Omental fat pad (tissue), 4 donors: Measurements from ENCODE around the gene BMP8A. TPM values are rescaled to one million over a fixed set of nuclear protein-coding genes. Genes with fewer than 3 reads are reported as not detected.
"Not testable (repeated sequence)": the region's sequence is repeated elsewhere in the genome, so short reads cannot be mapped to it uniquely, and the experiment has no call there.

Source experiments
- ATAC-seq: fragments of 150-250 bp; one replicate; pipeline ENCODE4 v1.9.1; 2016; ENCODE audit warnings: mild to moderate bottlenecking, moderate library complexity; ENCODE audit not compliant: low FRiP score
- DNase-seq: peaks from one replicate; pipeline ENCODE4 v3.0.0-alpha.2; 2019; ENCODE audit warnings: low spot score
- total RNA-seq, 4 donors: library from RNA; depleted of rRNA; stranded (reverse); fragments of >200 nt; gene quantifications; one replicate each; pipeline ENCODE4 v1.1.0, GENCODE V29; 2016
- TF ChIP-seq, protein P1 (sequence below), 3 donors: fragments of 450-650 bp; IDR thresholded peaks; one replicate each; pipeline ENCODE4 v1.5.1; 2016 to 2017; ENCODE audit warnings: antibody characterized with exemption in 3 of 3, mild to moderate bottlenecking in 3 of 3, moderate library complexity in 2 of 3

BMP8A gene
- total RNA-seq, 4 donors from 2014 or later = 2.0 TPM; not detected in 3

DNA sequence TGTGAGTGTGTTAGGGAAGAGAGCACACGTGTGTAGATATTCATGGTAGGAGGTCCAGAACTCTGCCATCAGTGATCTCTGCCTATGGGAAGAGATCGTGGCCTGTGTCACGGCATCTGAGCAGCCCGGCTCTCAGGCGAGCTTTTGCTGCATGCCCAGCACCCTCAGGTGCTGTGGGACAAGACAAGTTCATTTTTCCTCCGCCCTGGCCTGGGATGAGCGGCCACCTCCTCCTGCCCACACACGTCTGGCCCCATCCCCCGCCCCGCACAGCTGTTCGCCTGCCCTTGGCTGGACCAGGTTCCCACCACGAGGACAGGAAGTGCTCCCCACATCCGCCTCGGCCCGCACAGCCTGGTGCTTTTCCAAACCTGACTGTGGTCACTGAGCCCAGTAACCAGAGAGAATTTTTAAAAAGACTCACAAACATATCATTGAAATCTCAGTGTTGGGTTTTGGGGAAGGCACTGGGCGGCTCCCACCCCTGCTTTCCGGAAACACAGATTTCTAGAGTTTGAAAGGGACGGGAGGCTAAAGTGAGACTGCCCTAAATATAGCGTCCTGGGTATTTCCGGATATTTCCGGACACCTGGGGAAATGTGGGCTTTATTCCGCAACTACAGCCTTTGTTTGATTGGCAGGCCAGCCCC lies 18.0 kb downstream of the BMP8A start:
- TF ChIP-seq, protein P1, sequence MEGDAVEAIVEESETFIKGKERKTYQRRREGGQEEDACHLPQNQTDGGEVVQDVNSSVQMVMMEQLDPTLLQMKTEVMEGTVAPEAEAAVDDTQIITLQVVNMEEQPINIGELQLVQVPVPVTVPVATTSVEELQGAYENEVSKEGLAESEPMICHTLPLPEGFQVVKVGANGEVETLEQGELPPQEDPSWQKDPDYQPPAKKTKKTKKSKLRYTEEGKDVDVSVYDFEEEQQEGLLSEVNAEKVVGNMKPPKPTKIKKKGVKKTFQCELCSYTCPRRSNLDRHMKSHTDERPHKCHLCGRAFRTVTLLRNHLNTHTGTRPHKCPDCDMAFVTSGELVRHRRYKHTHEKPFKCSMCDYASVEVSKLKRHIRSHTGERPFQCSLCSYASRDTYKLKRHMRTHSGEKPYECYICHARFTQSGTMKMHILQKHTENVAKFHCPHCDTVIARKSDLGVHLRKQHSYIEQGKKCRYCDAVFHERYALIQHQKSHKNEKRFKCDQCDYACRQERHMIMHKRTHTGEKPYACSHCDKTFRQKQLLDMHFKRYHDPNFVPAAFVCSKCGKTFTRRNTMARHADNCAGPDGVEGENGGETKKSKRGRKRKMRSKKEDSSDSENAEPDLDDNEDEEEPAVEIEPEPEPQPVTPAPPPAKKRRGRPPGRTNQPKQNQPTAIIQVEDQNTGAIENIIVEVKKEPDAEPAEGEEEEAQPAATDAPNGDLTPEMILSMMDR (IDR thresholded peaks at IDR 0.05) = no peak
- no peak for ATAC-seq
- no peak for DNase-seq

DNA sequence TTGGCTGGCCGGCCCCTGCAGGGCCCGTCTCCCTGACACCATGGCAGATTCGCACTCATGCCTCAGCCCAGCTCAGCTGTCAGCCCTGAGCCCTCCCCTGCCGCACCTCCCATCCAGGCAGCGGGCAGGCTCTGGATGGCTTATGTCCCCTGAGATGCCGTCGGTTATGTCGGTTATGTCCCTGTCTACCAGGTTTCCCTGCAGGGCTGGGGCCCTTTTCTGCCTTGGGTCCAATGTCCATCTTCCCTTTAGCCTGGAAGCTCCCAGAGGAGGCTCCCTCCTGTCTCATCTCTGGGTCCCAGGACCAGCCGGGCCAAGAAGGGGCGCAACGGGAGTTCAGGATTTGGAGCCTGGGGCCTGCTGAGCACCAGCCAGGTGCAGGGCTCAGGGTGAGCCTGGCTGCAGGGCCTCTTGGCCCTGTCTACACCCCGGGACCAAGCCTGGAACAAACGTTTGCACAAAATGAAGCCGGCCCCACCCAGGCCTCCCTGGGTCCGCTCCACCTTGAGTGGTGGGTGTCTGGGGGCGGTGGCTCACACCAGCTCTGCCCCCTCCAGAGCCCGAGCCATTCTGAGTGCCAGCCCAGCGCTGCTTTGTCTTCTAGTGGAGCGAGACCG lies 19.2 kb downstream of the BMP8A start:
- ATAC-seq, DNase-seq: not testable (repeated sequence)

DNA sequence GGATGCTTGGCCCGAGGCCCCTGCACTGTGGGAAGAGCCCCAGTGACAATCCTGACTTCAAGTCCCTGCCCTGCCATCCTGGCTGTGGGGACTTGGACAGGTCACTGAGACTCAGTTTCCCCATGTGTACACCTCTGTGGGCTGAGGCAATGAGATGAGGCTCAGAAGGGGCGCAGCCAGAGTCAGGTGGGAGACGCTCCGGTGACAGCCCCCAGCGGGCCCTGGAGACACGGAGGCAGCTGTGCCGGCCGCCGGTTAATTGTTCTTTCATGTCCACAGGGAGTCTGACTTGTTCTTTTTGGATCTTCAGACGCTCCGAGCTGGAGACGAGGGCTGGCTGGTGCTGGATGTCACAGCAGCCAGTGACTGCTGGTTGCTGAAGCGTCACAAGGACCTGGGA lies 20.0 kb downstream of the BMP8A start:
- DNase-seq, ATAC-seq: not testable (repeated sequence)

DNA sequence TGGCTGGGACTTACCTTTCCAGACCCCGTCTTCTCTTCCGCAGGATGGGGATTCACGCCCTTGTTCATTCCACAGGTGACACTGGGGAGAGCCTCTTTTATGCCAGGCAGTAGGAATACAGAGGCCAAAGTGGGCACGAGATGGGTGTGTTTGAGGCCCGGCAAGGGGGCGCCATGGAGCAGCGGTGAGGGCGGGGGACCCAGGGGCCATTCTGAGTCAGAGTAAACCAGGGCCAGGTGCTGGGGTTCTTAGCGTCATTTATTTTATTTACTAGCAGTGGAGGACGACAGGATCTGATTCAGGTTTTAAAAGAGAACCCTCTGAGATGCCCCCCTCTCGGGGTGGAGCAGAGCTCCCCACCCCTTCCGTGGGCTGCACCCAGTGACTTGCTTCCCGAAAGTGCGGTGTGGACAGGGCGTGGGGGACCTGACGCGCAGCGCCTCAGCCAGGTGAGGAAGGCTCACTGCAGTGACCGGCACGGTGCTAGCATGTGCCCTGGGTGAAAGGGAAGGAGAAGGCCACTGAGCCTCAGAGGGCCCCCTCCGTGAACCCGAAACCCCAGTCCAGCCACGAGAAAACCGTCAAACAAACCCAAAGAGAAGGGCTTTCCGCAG lies 20.9 kb downstream of the BMP8A start:
- not testable (repeated sequence) for DNase-seq, ATAC-seq

DNA sequence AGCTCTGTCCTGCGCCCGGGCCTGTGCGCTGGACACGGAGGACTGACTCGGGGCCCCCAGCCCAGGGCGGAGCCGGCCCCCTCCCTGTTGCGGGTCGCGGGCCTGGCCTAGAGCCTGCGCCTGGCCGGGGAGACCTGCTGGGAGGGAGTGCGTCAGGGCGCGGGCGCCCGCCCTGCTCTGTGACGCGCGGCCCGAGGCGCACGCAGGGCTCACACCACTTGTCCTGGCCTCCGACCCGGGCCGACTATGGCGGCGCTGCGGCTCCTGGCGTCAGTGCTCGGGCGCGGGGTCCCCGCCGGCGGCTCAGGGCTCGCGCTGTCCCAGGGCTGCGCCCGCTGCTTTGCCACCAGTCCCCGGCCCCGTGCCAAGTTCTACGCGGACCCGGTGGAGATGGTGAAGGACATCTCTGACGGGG lies 23.3 kb downstream of the BMP8A start:
- not testable (repeated sequence) for DNase-seq
- peak; percentile 36 for ATAC-seq

DNA sequence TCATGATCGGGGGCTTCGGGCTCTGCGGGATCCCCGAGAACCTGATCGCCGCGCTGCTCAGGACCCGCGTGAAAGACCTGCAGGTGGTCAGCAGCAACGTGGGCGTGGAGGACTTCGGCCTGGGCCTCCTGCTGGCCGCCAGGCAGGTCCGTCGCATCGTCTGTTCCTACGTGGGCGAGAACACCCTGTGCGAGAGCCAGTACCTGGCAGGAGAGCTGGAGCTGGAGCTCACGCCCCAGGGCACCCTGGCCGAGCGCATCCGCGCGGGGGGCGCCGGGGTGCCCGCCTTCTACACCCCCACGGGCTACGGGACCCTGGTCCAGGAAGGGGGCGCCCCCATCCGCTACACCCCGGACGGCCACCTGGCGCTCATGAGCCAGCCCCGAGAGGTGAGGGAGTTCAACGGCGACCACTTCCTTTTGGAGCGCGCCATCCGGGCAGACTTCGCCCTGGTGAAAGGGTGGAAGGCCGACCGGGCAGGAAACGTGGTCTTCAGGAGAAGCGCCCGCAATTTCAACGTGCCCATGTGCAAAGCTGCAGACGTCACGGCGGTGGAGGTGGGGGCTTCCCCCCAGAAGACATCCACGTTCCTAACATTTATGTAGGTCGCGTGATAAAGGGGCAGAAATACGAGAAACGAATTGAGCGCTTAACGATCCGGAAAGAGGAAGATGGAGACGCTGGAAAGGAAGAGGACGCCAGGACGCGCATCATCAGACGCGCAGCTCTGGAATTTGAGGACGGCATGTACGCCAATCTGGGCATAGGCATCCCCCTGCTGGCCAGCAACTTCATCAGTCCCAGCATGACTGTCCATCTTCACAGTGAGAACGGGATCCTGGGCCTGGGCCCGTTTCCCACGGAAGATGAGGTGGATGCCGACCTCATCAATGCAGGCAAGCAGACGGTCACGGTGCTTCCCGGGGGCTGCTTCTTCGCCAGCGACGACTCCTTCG lies 24.0 kb downstream of the BMP8A start:
- peak; percentile 12 for ATAC-seq
- not testable (repeated sequence) for DNase-seq

DNA sequence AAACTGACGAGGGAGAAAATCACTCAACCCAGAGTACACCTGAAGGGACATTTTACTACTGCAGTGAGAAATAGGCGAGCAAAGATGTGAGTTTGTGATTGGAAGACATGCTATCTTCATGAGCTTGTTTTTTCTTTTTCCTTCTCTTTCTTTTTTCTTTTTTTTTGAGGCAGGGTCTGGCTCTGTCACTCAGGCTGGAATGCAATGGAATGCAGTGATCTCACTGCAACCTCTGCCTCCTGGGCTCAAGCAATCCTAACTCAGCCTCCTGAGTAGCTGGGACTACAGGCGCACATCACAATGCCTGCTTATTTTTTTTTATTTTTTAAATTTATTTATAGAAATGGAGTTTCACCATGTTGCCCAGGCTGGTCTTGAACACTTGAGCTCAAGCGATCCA lies 25.4 kb downstream of the BMP8A start:
- not testable (repeated sequence) for DNase-seq, ATAC-seq

DNA sequence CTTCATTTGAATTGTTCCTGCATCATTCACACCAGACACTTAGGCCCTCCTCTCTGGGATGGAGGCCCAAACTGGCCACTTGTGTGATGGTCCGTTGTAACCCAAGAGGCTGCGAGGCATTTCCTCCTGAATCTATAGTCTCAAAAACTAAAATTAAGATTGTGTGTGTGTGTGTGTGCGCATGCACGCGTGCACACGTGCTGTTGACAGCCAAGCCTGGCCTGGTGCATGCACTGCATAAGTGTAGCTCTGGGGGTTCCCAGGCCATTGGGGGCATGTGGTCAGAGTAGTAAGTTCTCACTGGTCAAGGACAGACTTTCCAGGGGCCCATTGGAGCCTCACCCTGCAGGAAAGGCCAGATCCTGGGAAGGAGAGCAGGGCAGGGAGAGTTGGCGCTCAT lies 26.5 kb downstream of the BMP8A start:
- DNase-seq, ATAC-seq: not testable (repeated sequence)

DNA sequence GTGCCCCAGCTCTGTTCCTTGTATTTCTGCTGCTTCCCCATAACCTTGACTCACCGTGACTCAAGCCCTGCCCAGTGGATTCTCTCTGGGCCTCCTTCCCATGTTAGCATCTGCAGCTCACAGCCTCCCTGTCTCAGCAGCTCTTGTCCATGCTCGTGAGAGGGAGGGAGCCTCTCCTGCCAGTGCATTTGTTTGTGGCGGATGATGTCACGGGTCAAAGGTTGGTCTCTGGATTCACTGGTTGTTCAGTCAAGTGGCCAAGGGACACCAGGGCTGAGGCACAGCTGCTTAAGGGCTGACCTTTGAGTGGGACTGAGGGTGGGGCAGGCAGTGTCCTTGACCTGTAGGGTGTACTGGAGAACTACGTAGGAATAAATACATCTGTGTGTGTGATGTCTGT lies 27.9 kb downstream of the BMP8A start:
- not testable (repeated sequence) for DNase-seq, ATAC-seq

DNA sequence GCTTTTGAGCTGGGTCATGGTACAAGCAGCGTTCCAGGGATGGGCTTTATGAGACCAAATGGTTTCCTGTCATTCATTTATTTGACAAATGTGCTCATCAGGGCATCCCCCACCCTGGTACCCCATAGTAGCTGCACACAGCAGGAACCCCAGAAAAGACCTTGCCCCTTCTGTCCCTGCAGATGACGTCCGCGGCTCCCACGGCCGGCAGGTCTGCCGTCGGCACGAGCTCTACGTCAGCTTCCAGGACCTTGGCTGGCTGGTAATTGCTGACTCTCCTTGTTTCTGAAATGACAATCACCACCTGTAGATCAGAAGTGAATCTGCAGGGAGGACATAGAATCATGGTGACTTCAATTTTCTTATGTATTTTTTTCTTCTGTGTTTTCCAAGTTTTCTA lies 30.8 kb downstream of the BMP8A start:
- not testable (repeated sequence) for DNase-seq, ATAC-seq

DNA sequence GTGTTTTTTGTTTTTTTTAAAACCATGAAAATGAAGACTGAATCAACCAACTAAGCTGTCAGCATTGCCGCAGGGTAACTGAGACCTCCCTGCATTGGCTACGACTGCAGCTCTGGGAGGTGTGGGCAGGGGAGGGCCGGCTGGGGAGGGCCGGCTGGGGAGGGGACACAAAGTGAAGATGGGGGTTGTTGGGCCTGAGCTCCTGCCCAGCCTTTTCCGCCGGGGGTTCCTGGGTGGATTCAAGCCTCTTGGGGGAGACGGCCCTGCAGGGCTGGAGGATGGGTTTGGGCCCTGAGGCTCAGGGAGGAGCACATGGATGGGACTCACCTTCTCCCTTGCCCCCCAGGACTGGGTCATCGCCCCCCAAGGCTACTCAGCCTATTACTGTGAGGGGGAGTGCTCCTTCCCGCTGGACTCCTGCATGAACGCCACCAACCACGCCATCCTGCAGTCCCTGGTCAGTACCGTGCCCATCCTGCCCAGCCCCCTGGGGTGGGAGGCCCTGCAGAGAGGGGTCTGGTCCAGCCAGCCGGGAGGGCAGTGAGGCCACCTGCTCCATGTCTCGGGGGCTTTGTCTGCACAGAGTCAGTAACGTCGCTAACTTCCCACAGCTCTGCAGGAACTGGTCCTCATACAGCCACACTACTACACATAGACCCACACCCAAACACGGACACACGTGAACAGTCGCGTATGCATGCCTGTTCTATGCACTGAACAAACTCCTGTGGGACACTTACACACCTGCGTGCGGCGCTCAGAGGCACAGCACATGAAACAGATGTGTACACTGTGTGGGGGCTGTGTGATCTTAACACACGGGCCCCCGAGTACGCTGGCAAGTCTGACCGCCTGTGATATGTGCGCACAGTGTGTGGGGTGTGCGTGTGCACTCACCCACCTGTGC lies 31.5 kb downstream of the BMP8A start:
- ATAC-seq (no peak), DNase-seq (no peak)
- TF ChIP-seq, protein P1 (IDR thresholded peaks at IDR 0.05) = no peak
